GM19328 (cell line): Measurements from ENCODE around the gene ZNRF1.
"Not testable (repeated sequence)": the region's sequence is repeated elsewhere in the genome, so short reads cannot be mapped to it uniquely, and the experiment has no call there.

ENCODE experiments used
- ATAC-seq: cut with Tn5 transposase; IDR thresholded peaks from one replicate; pipeline ENCODE4 v1.9.1; 2021; ENCODE audit warnings: mild to moderate bottlenecking, moderate library complexity; ENCODE audit not compliant: unreplicated experiment

Gene ZNRF1

GRCh38 chr16:75074920-75075687 lies 76.3 kb downstream of the ZNRF1 start:
- ATAC-seq: peak; percentile 96

- no peak for ATAC-seq
Observed at GRCh38 chr16:75075688-75076268, 77.0 kb downstream of the ZNRF1 start.

- ATAC-seq: no peak
Observed at GRCh38 chr16:75078886-75079285, 80.1 kb downstream of the ZNRF1 start.

- no peak for ATAC-seq
Observed at GRCh38 chr16:75079346-75079926, 80.6 kb downstream of the ZNRF1 start.

GRCh38 chr16:75080205-75081029 lies 81.6 kb downstream of the ZNRF1 start:
- ATAC-seq: no peak

- ATAC-seq: no peak
Observed at GRCh38 chr16:75081179-75081859, 82.5 kb downstream of the ZNRF1 start.

GRCh38 chr16:75083813-75084212 lies 85.0 kb downstream of the ZNRF1 start:
- ATAC-seq: no peak

GRCh38 chr16:75085556-75085955 lies 86.7 kb downstream of the ZNRF1 start:
- no peak for ATAC-seq

- no peak for ATAC-seq
Observed at GRCh38 chr16:75086281-75086680, 87.5 kb downstream of the ZNRF1 start.

- ATAC-seq: no peak
Observed at GRCh38 chr16:75086688-75087374, 88.0 kb downstream of the ZNRF1 start.

GRCh38 chr16:75087375-75087979 lies 88.7 kb downstream of the ZNRF1 start:
- ATAC-seq: no peak

GRCh38 chr16:75088216-75088615 lies 89.4 kb downstream of the ZNRF1 start:
- no peak for ATAC-seq

GRCh38 chr16:75088934-75089333 lies 90.1 kb downstream of the ZNRF1 start:
- no peak for ATAC-seq

- no peak for ATAC-seq
Observed at GRCh38 chr16:75089486-75090202, 90.8 kb downstream of the ZNRF1 start.

- not testable (repeated sequence) for ATAC-seq
Observed at GRCh38 chr16:75090899-75091298, 92.1 kb downstream of the ZNRF1 start.

- ATAC-seq: not testable (repeated sequence)
Observed at GRCh38 chr16:75091619-75092018, 92.8 kb downstream of the ZNRF1 start.

- no peak for ATAC-seq
Observed at GRCh38 chr16:75092777-75093176, 94.0 kb downstream of the ZNRF1 start.

GRCh38 chr16:75093598-75094540 lies 95.0 kb downstream of the ZNRF1 start:
- ATAC-seq: no peak
